Measurements from ENCODE around the gene C20orf96.

- no peak for TF ChIP-seq CTCF (IDR thresholded peaks at IDR 0.05)
- TF ChIP-seq POLR2A (IDR thresholded peaks at IDR 0.05): no peak
These were observed 37.7 kb downstream of the C20orf96 start for GRCh38 chr20:252801-253200.

Data from thyroid gland (tissue), 4 donors.